ELF-1 (cell line): Measurements from ENCODE around the gene RIPOR3.
"Not testable (repeated sequence)": the region's sequence is repeated elsewhere in the genome, so short reads cannot be mapped to it uniquely, and the experiment has no call there.

ENCODE experiments used
- DNase-seq: peaks from one replicate; pipeline ENCODE4 v3.0.0-alpha.2; 2016; ENCODE audit warnings: low read depth, low spot score

The RIPOR3 gene

DNA sequence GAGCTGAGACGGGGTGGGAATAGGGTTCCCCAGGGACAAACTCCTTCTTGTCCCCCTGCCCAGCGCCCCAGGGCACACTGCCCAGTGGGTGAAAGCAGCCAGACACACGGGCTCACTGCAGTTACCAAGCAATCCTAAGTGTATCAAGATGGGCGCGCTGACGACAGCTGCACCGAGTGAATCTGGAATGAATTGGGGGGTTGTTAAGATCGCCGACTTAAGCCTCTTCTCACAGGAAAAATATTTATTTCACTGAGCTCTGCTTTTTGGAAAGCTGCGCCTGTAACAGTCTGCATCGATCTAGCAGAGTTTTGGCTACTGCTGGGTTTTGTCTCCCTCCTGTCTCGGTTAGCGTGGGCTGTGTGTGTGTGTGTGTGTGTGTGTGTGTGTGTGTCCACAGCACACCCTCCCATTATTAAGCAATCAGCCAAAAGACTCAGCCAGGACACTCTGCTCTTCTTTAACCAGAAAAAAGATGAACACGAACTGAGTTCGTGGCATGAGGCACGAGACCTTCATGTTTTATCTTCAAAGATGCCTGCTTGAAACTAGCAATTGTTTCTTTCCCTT, 35.9 kb downstream of the RIPOR3 start:
- no peak for DNase-seq

DNA sequence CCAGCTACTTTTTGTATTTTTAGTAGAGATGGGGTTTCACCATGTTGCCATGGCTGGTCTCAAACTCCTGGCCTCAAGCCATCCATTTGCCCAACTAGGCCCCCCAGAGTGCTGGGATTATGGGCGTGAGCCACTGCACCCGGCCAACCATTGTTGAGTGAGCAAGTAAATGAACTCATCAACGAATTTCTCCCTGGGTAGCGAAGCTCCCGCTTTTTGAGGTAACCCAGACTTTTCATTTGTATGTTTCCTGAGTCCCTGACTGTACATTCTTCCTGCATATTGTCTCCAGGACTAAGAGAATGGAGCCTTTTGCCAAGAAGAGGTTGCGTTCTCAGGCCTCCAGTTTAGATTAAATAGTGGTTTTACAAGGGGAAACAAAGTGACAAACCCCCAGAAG, 36.4 kb downstream of the RIPOR3 start:
- no peak for DNase-seq

DNA sequence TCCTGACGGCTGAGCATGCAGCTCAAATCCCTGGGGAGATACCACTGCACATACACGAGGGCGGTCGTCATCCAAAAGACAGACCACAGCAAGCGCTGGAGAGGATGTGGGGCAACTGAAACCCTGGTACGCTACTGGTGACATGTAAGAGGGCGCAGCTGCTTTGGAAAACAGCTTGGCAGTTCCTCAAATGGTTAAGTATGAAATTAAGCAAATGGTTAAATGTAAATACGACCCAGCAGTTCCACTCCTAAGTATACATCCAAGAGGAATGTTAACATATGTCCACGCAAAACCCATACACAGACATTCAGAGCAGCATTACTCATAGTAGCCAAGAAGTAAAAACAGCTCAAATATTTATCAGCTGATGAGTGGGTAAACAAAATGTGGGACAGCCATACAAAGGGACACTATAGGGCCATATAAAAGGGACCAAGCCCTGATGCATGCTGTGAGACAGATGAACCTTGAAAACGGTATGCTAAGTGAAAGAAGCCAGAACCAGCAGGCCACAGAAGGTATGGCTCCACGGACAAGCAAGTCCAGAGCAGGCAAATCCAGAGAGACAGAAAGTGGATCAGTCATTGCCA, 38.5 kb downstream of the RIPOR3 start:
- DNase-seq = no peak

DNA sequence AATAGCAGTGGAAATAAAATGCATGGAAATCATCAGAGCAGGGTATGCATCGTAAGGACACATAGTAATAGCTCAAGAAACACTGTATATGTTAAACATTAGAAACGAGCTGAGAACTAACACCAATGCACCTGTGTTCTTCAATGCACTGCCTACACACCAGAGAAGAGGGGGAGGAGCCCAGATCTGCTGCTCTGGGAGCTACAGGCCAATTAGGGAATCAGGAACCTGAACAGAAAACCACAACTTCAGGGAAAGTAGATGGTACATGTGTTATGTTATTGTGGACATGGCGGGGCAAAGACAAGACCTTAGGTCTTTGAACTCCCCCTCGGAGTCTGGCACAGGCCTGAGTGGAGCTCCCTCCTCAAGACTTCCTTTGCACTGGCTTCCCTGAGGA, 39.7 kb downstream of the RIPOR3 start:
- DNase-seq = no peak

DNA sequence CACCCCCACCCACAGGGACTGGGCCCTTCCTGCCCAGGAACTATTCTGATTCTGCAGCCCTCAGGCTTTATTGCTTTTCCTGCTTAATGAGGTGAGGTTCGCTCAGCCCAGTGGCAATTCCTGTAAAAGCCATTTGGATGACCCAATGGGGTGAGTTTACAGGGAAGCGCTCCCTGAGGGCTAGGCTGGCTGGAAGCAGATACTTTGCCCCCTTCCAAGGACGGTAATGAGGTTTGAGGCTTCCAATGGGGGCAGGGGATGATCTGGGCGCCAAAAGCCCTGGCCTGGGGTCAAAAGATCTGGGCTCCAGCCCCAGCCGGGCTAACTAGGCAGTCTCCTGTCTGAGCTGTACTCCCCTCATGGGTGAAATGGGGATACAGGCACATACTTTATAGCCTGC, 41.8 kb downstream of the RIPOR3 start:
- peak; percentile 63 for DNase-seq

DNA sequence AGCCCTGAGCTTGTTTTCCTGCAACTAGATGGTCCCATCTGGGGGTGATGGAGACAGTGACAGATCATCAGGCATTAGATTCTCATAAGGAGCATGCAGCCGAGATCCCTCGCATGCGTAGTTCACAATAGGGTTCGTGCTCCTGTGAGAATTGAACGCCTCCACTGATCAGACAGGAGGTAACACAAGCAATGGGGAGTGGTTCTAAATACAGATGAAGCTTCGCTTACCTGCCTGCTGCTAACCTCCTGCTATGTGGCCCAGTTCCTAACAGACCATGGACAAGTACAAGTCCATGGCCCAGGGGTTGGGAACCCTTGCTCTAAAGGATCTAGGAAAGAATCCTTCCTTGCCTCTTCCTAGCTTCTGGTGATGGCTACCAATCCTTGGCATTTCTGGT, 42.7 kb downstream of the RIPOR3 start:
- no peak for DNase-seq

DNA sequence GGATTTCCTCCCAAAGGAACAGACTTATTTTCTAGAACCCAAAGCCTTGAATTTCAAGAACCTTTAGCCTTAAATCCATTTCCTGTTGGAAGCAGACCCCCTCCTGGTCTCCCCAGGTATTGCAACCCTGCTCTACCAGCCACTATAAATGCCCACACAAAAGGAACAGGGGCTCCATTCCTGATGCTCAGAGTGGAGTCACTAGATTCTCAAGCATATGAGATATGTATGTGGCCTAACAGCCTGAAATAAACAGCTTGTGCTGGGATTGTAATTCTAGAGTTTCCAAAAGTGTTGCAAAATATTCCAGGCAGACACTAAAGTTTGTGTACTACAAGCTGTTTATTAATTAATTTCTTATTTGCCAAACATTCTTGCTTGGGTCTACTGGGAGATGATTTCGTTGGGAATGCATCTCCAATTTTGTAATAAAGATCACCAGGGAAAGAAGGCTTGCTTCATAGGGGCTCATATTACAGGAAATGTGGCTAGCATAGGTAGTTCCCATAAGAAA, 44.8 kb downstream of the RIPOR3 start:
- DNase-seq = peak; percentile 51

DNA sequence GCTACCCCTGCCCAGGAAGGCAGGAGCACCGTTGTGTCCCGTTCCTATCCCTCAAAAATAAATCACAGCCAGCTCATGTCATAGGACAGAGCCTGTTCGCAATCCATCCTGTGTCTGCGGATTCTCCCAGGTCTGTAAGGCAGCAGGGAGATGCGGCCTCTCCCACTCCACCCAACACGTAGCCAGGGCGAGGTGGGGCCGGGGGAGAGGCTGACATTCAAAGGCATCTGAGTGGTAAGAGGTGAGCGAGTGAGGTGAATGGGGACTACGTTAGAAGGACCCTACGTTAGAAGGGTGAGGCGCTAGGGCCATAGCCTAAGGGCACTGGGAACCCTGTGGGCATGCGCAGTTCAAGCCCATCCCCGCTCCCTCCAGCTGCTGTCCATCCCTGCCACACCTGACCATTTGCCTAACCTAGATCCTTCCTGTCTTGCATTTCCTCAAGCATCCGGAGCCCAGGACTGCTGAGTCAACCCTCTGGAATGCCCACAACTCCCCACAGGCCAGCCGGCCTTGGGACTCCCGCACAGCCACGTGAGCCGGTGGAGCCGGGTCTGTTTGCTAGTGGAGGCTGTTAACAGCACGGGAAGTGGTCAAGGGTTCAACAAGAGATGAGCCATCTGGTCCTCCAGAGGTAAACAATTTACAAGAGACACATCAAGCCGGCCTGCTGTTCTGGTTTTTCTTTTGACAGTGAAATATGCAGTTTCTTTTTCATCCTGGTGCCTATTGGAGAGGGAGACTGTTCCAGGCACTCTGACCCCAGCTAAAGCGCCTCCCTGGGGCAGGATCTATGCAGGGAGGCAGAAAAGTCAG, 45.9 kb downstream of the RIPOR3 start:
- DNase-seq = peak; percentile 99

DNA sequence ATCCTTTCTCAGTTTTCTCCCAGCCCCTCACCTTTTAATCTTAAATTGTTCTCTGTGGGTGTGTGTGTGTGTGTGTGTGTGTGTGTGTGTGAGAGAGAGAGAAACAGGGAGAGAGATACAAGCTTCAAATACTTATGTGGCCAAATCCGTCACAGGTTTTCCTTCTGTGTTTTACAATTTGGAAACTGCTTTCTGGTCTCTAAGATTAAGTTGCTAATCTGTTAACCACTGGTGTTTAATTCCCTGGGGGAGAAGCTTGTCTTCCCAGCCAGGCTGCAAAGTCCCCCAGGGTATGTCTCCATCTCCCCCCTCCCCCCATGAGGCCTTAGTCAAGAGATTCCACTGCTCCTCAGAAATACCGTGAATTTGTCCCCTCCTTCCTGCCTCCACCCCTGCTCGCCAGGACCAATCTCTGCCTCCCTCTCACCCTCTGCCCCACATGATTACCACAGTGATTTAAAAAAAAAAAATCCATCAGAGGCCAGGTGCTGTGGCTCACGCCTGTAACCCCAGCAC, 49.0 kb downstream of the RIPOR3 start:
- peak; percentile 91 for DNase-seq

DNA sequence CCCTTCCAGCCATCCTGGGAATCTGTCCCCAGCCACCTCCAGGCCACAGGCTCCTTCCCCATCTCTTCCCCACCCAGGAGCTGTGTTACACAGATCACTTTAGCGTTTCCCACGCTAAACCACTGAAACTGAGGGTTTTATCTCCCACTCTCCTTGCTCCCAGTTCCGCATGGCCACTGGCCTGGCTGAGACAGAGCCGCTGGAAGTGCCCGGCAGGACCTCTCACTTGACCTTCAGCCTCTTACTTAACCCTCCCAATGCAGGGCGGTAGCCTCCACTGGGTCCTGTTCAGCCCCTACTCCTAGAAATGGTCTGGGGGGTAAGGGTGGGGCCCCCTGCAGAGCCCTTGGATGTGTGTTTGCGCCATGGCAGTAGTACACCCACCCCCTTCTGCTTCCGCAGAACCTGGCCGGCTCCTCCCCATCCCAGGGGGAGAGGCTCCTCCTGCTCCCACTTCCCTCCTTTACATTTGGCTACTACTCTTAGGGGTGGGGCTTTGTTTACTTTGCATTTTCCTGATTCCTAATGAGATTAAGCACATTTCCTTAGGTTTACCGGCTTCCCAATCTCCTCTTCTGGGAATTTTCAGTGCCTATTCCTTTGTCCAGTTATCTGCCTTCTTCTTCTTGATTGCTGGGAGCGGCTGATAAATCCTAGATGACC, 49.6 kb downstream of the RIPOR3 start:
- DNase-seq = peak; percentile 71

DNA sequence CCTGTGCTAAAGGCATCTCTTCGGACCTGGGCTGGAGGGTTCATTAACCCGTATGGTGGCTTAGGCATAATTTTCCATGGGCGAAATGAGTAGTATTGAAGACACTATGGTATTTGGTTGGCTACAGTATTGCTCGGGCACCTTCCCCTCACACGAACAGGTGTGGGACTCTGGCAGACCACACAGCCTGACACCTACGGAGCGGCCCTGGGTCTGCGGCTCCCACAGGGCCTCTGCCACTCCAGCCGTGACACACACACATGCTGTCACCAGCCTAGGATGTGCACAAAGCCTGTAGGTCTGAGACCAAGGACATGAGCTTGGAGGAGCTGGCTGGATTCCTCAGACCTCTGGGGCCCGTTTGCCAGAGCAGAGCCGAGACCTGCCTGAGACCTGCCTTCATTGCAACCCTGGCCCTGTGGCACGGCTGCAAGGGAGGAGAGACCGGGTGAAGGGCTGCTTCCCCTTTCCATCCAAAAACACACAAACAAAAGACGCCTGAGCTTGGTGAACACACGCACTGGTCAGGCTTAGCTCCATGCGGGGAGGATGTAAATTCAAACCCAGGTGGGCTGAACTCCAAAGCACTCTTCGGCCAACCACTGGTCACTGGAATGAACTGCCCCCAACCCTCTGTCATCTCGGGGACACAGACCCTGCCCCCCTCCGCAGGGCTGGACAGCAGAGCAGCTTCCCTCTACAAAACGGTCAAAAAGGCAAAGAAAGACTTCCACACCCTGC, 51.2 kb downstream of the RIPOR3 start:
- DNase-seq = not testable (repeated sequence)

DNA sequence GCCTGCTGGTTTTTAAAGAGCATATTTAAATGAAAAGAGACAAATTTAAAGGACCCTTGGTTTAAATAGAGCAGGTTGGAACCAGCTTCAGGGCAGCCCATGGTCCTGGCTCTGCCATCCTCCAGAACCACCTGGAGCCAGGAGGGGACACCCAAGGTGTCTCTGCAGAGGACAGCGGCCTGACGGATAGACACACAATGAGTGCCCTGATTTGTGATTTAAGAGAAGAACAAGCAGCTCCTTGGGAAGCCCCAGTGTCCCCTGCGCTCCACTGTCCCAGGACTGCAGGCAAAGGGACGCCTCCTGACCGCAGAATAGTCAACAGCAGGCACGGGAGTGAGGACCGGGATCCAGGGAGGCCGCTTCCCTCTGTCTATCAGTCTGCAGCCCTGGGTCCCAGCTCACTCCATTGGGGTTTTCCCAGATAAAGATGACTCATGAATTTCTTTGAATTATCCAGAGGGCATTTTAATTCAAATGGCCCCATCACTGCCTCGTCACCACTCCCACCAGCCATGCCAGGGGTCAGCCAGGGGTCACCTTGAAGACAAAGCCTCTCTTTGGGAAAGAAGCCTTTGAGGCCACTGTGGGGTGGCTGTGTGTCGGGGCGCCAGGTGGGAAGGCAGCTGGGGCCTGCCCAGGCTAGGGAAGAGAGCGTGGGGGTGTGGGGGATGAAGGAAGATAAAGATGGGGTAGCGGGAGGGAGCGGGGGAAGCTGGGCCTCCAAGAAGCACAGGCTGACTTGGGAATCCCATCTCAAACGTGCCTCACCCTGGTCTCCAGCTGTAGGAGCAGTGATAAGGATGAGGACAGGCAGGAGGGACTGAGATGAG, 53.1 kb downstream of the RIPOR3 start:
- not testable (repeated sequence) for DNase-seq

DNA sequence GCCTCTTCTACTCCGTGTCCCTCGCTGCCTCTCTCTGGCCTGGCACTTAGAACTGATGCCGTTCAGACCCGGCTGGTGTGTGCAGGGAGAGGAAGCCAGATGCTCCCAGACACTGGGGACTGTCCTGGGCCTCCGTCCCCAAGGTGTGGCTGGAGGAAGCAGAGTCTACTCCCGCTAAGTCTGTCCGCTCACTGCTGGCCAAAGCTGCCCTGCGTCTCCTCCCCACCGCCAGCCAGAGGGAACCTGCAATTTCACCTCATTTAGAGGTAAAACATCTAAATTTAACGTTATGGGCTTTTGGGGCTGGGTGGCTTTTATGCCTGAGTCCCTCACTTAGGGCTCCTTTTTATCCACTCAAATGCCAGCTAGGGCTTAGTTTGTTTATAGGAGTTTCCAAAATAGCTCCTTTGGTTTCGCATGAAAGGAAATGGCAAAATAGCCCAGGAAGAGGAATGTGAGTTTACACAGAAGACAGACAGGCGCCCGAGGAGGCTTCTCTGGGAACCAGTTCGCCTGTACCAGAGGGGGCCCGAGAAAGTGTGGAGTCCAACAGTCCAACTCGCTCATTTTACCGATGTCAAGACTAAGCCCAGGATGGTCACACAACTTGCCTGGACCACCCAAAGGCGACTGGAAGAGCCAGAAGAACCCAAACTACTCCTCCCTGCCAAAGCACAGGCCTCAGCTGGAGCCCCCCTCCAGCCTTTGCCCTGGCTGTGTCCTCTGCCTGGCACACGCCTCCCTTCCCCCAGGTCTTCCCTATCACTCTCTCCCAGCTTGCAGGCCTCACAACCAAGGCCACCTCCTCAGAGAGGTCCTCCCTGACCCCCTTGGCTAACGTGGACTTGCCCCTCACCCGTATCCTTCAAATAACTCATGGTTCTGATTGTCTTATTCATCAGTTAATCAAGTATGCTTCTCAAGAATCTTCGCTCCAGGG, 54.5 kb downstream of the RIPOR3 start:
- DNase-seq = peak; percentile 44

DNA sequence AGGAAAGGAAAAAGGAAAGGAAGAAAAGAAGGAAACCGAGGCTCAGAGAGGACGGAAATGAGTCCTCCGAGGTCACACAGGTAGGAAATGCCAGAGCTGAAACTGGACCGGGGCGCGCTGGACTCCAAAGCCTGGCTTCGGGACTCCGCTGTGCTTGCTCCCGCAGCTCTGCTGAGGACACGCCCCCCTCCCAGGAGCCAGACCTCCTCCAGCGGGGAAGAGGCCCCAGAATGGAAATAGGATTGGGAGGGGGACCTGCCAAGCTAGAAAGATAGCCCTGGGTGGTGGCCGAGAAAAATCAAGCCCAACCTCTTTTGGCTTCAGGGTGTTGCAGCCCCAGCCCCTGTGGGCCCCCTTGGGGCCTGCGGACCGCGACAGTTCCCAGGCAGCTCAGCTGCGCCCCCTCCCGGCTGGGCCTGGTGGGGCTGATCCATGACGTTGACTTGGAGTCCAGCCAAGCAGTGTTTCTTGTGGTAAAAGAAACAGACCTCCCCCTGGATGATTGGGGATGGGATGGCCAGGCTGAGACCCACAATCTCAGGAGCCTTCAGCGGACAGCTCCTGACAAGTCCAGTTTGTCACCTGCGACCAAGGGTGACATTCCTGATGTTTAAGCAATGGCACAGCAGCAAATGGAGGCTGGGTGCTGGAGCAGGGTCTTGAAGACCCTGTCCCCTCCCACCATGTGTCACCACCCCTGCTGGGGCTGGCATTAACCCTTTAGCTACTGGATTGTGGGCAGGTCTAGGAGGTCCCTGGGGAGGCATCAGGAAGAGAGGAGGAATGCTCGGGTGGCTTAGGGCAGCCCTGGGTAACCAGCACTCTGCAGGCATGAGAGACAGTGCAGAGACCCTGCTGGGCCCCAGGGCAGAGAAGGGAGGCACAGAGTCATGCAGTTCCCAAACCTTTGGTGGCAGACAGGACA, 55.4 kb downstream of the RIPOR3 start:
- peak; percentile 98 for DNase-seq

DNA sequence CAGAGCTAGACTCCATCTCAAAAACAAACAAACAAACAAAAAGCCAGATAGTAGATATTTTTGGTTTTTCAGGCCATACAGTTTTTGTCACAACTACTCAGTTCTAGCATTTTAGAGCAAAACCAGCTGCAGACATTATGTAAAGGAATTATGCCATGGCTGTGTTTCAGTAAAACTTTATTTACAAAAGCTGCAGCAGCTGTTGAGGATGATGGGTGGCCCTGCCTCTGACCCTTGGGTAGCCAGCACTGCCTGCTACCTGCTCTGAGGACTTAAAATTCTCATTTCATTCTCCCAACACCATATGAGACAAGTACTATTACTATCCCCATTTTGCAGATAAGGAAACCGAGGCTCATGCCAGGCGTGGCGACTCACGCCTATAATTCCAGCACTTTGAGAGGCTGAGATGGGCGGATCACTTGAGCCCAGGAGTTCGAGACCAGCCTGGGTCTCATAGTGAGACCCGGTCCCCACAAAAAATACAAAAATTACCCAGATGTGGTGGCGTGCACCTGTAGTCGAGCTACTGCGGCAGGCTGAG, 56.3 kb downstream of the RIPOR3 start:
- DNase-seq = no peak

DNA sequence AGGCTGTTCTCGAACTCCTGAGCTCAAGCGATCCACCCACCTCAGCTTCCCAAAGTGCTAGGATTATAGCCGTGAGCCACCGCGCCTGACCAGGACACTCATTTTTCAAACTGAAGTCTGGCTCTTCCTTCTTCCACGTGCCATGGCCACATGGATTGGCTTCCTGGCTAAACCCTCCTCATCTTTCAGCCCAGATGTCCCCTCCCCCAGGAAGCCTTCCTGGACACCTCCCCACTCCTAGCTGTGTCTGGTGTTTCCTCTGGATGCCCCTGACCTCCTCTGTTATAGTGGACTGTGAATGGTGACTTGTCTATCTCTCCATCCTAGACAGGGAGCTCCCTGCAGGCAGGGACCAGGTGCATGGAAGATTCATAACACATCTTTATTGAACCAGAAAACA, 57.2 kb downstream of the RIPOR3 start:
- no peak for DNase-seq

DNA sequence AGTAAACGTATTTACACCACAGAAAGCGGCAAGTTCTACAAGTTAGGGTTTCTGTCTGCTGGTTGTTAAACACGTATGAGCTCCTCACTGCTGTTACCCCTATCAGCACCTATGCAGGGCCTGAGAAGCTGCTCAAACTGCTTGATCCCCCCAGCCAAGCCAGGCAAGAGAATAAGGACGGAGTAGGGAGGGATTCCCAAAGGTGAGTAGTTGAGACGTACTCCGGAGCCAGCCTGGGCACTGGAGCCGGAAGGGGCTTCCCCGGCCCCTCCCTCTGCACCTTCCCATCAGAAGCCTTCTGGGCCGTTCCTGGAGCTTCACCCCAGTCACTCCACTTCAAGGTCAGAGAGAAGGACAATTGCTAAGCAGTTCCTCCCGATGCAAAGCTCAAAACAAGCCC, 58.0 kb downstream of the RIPOR3 start:
- DNase-seq = no peak

DNA sequence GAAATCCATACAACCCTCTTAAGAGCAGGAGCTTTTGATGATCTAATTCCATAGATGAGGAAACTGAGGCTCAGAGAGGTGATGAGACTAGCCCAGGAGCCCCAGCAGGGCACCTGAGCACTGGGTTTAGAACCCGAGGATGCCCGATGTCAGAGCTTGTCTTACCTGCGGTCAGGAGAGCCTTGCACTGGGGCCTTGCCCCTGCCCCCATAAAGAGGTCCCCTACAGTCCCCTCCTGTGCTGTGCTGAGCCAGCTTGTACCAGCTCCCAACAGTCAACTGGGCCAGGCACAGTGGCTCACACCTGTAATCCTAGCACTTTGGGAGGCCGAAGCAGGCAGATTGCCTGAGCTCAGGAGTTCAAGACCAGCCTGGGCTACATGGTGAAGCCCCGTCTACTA, 58.6 kb downstream of the RIPOR3 start:
- no peak for DNase-seq
